Activated B cell treated with CpG ODN at 0.5 μM for 24 hours (primary cell): ENCODE results near the gene BBS10. TPM values are rescaled to one million over a fixed set of nuclear protein-coding genes. Genes with fewer than 3 reads are reported as not detected.
"Not testable (repeated sequence)": the region's sequence is repeated elsewhere in the genome, so short reads cannot be mapped to it uniquely, and the experiment has no call there.

Source experiments
- ATAC-seq: fragments of 200-7000 bp; cut with Tn5 transposase; one replicate; pipeline ENCODE4 v1.10.0; 2021; ENCODE audit warnings: low read depth, mild to moderate bottlenecking, moderate library complexity
- CTCF ChIA-PET: fragments of 350-600 bp; sonication (Branson Sonifier 250); formaldehyde crosslinking; loops from one replicate; lab custom pipeline; 2021; ENCODE audit warnings: antibody characterized with exemption; lab: Charles Lee
- POLR2A ChIA-PET: fragments of 350-600 bp; sonication (Branson Sonifier 250); formaldehyde crosslinking; loops from one replicate; lab custom pipeline; 2021; ENCODE audit warnings: antibody characterized with exemption; lab: Charles Lee
- DNase-seq: peaks from one replicate; pipeline ENCODE4 v3.0.0; 2022
- H3K27ac Mint-ChIP-seq: one replicate; pipeline ENCODE4 v1.8.0; 2020; ENCODE audit warnings: mixed read lengths
- H3K27me3 Mint-ChIP-seq: one replicate; pipeline ENCODE4 v1.8.0; 2021; ENCODE audit warnings: mixed read lengths
- H3K36me3 Mint-ChIP-seq: one replicate; pipeline ENCODE4 v1.8.0; 2021; ENCODE audit warnings: low read depth, mixed read lengths
- H3K4me1 Mint-ChIP-seq: one replicate; pipeline ENCODE4 v1.8.0; 2021; ENCODE audit warnings: mixed read lengths
- H3K4me3 Mint-ChIP-seq: one replicate; pipeline ENCODE4 v1.8.0; 2020; ENCODE audit warnings: mild to moderate bottlenecking, mixed read lengths
- H3K9me3 Mint-ChIP-seq: one replicate; pipeline ENCODE4 v1.8.0; 2020; ENCODE audit warnings: mixed read lengths
- CTCF ChIP-seq: fragments of 200-600 bp; IDR thresholded peaks from one replicate; pipeline ENCODE4 v1.8.0; 2022; ENCODE audit warnings: antibody characterized with exemption, mild to moderate bottlenecking
- intact Hi-C: fragments of 100-400 bp; cut with micrococcal nuclease; formaldehyde crosslinking; loops from one replicate; pipeline ENCODE4 v1.15.1; 2024
- total RNA-seq: library from RNA; stranded (reverse); gene quantifications from 2 replicates; pipeline ENCODE4 v1.2.3, GENCODE V29; 2022

BBS10 gene
- total RNA-seq, 1 donor from 2014 or later, result 8.0 TPM

GRCh38 chr12:76379261-76379660 lies 31.0 kb upstream of the BBS10 start:
- Mint-ChIP-seq H3K9me3 (no peaks in the 10 kb centered on the region), H3K4me1 (no peaks in the 10 kb centered on the region), H3K27me3 (no peaks in the 10 kb centered on the region), H3K36me3 (peaks cover 69% of the 10 kb centered on the region), H3K4me3 (no peak overlapping the region), H3K27ac (no peak overlapping the region)
- CTCF ChIA-PET, result no interaction called here
- intact Hi-C loops, result no loop called here
- POLR2A ChIA-PET, result no interaction called here
- DNase-seq, result no peak
- ATAC-seq, result no peak
- no peak for TF ChIP-seq CTCF

DNA sequence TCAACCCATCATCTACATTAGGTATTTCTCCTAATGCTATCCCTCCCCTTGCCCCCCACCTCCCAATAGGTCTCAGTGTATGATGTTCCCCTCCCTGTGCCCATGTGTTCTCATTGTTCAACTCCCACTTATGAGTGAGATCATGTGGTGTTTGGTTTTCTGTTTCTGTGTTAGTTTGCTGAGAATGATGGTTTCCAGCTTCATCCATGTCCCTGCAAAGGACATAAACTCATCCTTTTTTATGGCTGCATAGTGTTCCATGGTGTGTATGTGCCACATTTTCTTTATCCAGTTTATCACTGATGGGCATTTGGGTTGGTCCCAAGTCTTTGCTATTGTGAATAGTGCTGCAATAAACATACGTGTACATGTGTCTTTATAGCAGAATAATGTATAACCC lies 28.7 kb upstream of the BBS10 start:
- H3K27ac Mint-ChIP-seq, CTCF ChIA-PET, H3K4me1 Mint-ChIP-seq, ATAC-seq, DNase-seq, POLR2A ChIA-PET, intact Hi-C loops, H3K9me3 Mint-ChIP-seq, H3K27me3 Mint-ChIP-seq, H3K4me3 Mint-ChIP-seq: not testable (repeated sequence)
- H3K36me3 Mint-ChIP-seq, result peaks cover 68% of the 10 kb centered on the region

DNA sequence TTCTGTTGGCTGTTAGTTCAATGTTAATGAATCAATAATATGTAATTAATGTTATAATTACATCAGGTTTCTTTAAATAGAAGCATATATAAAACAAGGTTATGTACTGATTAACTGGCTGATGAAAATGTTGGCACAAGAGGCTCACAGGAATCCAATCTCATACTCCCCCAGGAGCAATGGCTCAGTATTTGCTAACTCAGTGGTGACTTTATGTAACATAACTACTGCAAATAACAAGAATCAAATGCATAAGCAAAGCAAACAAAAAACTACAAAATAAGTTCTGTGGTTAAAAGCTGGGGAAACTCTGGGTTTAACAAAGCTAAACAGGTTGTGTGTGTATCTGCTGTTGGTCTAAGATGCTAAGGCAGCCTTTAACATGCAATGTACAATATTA lies 27.7 kb upstream of the BBS10 start:
- ChIA-PET POLR2A (no interaction called here), CTCF (no interaction called here)
- no peak for TF ChIP-seq CTCF
- Mint-ChIP-seq H3K9me3 (no peaks in the 10 kb centered on the region), H3K4me3 (no peak overlapping the region), H3K27ac (no peak overlapping the region), H3K4me1 (no peaks in the 10 kb centered on the region), H3K36me3 (peaks cover 73% of the 10 kb centered on the region), H3K27me3 (no peaks in the 10 kb centered on the region)
- ATAC-seq (no peak), DNase-seq (no peak)
- intact Hi-C loops, result no loop called here

DNA sequence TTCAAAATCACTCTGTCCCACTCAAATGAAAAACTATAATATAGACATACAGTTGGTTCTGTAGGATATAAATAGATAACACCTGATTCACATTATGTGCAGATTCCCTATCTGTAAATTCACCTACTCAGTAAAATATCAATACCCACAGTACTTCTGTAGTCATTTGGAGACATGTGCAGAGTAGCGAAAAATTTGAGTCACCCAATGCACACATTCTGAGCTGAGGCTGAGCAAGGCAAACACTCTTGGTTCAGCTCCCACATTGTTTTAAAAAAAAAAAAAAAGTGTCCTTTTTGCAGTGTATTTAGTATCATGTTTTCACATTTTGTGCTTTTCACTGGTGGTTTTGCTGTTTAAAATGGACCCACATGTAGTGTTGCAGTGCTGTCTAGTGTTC lies 27.3 kb upstream of the BBS10 start:
- DNase-seq, result no peak
- Mint-ChIP-seq H3K4me1 (no peaks in the 10 kb centered on the region), H3K36me3 (peaks cover 75% of the 10 kb centered on the region), H3K9me3 (no peaks in the 10 kb centered on the region), H3K4me3 (no peak overlapping the region), H3K27ac (no peak overlapping the region), H3K27me3 (no peaks in the 10 kb centered on the region)
- ChIA-PET POLR2A (no interaction called here), CTCF (no interaction called here)
- no peak for ATAC-seq
- no peak for TF ChIP-seq CTCF
- intact Hi-C loops, result no loop called here

- no peak for ATAC-seq
- ChIA-PET POLR2A (no interaction called here), CTCF (no interaction called here)
- Mint-ChIP-seq H3K36me3 (peaks cover 79% of the 10 kb centered on the region), H3K4me1 (no peaks in the 10 kb centered on the region), H3K27ac (no peak overlapping the region), H3K4me3 (no peak overlapping the region), H3K9me3 (no peaks in the 10 kb centered on the region), H3K27me3 (no peaks in the 10 kb centered on the region)
- DNase-seq, result no peak
- intact Hi-C loops, result no loop called here
- no peak for TF ChIP-seq CTCF
Measured at GRCh38 chr12:76374386-76375020, 26.3 kb upstream of the BBS10 start.

GRCh38 chr12:76368230-76368629 lies 20.0 kb upstream of the BBS10 start:
- no peak for TF ChIP-seq CTCF
- CTCF ChIA-PET, result interaction anchor here (1.4 kb wide), 1 partner anchor 36 kb away, joined by 3 read pairs; no protein-coding TSS in a partner anchor
- peaks cover 2% of the 10 kb centered on the region for H3K9me3 Mint-ChIP-seq
- H3K27me3 Mint-ChIP-seq, result no peaks in the 10 kb centered on the region
- POLR2A ChIA-PET, result no interaction called here
- no peaks in the 10 kb centered on the region for H3K4me1 Mint-ChIP-seq
- peaks cover 85% of the 10 kb centered on the region for H3K36me3 Mint-ChIP-seq
- H3K4me3 Mint-ChIP-seq, result no peak overlapping the region
- ATAC-seq (no peak), DNase-seq (no peak)
- no peak overlapping the region for H3K27ac Mint-ChIP-seq
- intact Hi-C loops, result no loop called here
